ENCODE measurements around the gene ARHGAP31.

- TF ChIP-seq CTCF (IDR thresholded peaks at IDR 0.05; ENCODE audit: low read depth, low read length) (no peak), EZH2phosphoT487 (IDR thresholded peaks at IDR 0.05; ENCODE audit: low read depth) (no peak)
Observed at GRCh38 chr3:119401503-119402440, 107.6 kb downstream of the ARHGAP31 start.
